Measurements from ENCODE around the gene PGRMC2. TPM values are rescaled to one million over a fixed set of nuclear protein-coding genes. Genes with fewer than 3 reads are reported as not detected.
A peak's percentile ranks its signal among the peaks of the same experiment; 100 is the strongest.

The PGRMC2 gene
- total and polyA plus RNA-seq, 8 donors: 14.5 to 48.4 (median 29.9) TPM

GRCh38 chr4:128285085-128285997, 2.3 kb downstream of the PGRMC2 start:
- H3K27ac ChIP-seq: peak overlapping the region in 3 of 4 donors; percentile 43 to 97 (median 96)
- 34 to 35% methylated on average over 18 of the region's 18 CpGs for WGBS, 2 donors
- H3K27me3 ChIP-seq: no peaks in the 10 kb centered on the region
- no peaks in the 10 kb centered on the region for H3K36me3 ChIP-seq
- H3K9me3 ChIP-seq: no peaks in the 10 kb centered on the region
- intact Hi-C loops (cut with DNase I): no loop called here
- peak in 1 of 6 donors; percentile 15 for DNase-seq
- peak overlapping the region in 3 of 4 donors; percentile 58 to 77 (median 77) for H3K4me3 ChIP-seq
- ATAC-seq: peak; percentile 6 to 13 (median 13)
- FAIRE-seq: peak; percentile 43
- peaks cover 9 to 16% (median 14%) of the 10 kb centered on the region in 3 donors for H3K4me1 ChIP-seq
- no peak for TF ChIP-seq CTCF (IDR thresholded peaks at IDR 0.05)

GRCh38 chr4:128284317-128284716, 3.3 kb downstream of the PGRMC2 start:
- FAIRE-seq (no peak), ATAC-seq (no peak), DNase-seq (peak in 4 of 6 donors; percentile 19 to 45 (median 44))
- WGBS, 2 donors: 0 to 18% methylated on average over 1 of the region's 1 CpG
- H3K4me1 ChIP-seq: peaks cover 9 to 16% (median 14%) of the 10 kb centered on the region in 3 donors
- H3K9me3 ChIP-seq: no peaks in the 10 kb centered on the region
- peak overlapping the region in 2 of 4 donors; percentile 96 to 97 for H3K27ac ChIP-seq
- intact Hi-C loops (cut with DNase I): no loop called here
- H3K4me3 ChIP-seq: peak overlapping the region in 2 of 4 donors; percentile 77
- TF ChIP-seq CTCF (IDR thresholded peaks at IDR 0.05): no peak
- no peaks in the 10 kb centered on the region for H3K27me3 ChIP-seq
- no peaks in the 10 kb centered on the region for H3K36me3 ChIP-seq

GRCh38 chr4:128283071-128283470, 4.5 kb downstream of the PGRMC2 start:
- WGBS, 2 donors: 66 to 79% methylated on average over 2 of the region's 2 CpGs
- Histone ChIP-seq H3K4me3 (no peak overlapping the region), H3K4me1 (peaks cover 9 to 16% (median 11%) of the 10 kb centered on the region in 3 donors), H3K27ac (no peak overlapping the region), H3K9me3 (no peaks in the 10 kb centered on the region), H3K27me3 (no peaks in the 10 kb centered on the region), H3K36me3 (no peaks in the 10 kb centered on the region)
- TF ChIP-seq CTCF (IDR thresholded peaks at IDR 0.05): no peak
- DNase-seq (no peak), ATAC-seq (no peak), FAIRE-seq (no peak)
- intact Hi-C loops (cut with DNase I): no loop called here

- intact Hi-C loops (cut with DNase I): no loop called here
- no peak for TF ChIP-seq CTCF (IDR thresholded peaks at IDR 0.05)
- no peak for FAIRE-seq
- Histone ChIP-seq H3K36me3 (no peaks in the 10 kb centered on the region), H3K27ac (no peak overlapping the region), H3K4me3 (no peak overlapping the region), H3K4me1 (peaks cover 9 to 16% (median 11%) of the 10 kb centered on the region in 3 donors), H3K9me3 (no peaks in the 10 kb centered on the region), H3K27me3 (no peaks in the 10 kb centered on the region)
- no peak for ATAC-seq
- no peak for DNase-seq
Observed at GRCh38 chr4:128282516-128282915, 5.1 kb downstream of the PGRMC2 start.

GRCh38 chr4:128281354-128281753, 6.3 kb downstream of the PGRMC2 start:
- no peaks in the 10 kb centered on the region for H3K36me3 ChIP-seq
- intact Hi-C loops (cut with DNase I): no loop called here
- peaks cover 9 to 20% (median 11%) of the 10 kb centered on the region in 3 donors for H3K4me1 ChIP-seq
- ATAC-seq (no peak), FAIRE-seq (no peak), DNase-seq (no peak)
- no peak overlapping the region for H3K27ac ChIP-seq
- no peak for TF ChIP-seq CTCF (IDR thresholded peaks at IDR 0.05)
- H3K9me3 ChIP-seq: no peaks in the 10 kb centered on the region
- WGBS, 2 donors: 78 to 93% methylated on average over 1 of the region's 1 CpG
- H3K27me3 ChIP-seq: no peaks in the 10 kb centered on the region
- H3K4me3 ChIP-seq: no peak overlapping the region
